Adrenal gland (tissue), 12 donors: Measurements from ENCODE around the gene CFAP57. TPM values are rescaled to one million over a fixed set of nuclear protein-coding genes. Genes with fewer than 3 reads are reported as not detected.

Experiments
- DNase-seq, 7 donors: peaks; one replicate each; pipeline ENCODE4 v3.0.0-alpha.2; 2019 to 2020
- H3K27ac ChIP-seq, 5 donors: fragments of 200-600 bp; sonication (generic) in 4 of 5; 1 replicate in 3 of 5; 2 replicates in 2 of 5; pipeline versions ENCODE4 v1.5.1 to v1.8.0; 2016 to 2020; ENCODE audit warnings: mild to moderate bottlenecking in 1 of 5
- H3K27me3 ChIP-seq: fragments of 200-600 bp; 2 replicates; pipeline ENCODE4 v1.8.0; 2021
- H3K36me3 ChIP-seq, 2 donors: fragments of 200-600 bp; replicated peaks in 1 of 2; 1 replicate in 1 of 2; 2 replicates in 1 of 2; pipeline versions ENCODE4 v1.5.1 to v1.8.0; 2018 to 2022
- H3K4me1 ChIP-seq, 2 donors: fragments of 200-600 bp; replicated peaks in 1 of 2; 1 replicate in 1 of 2; 2 replicates in 1 of 2; pipeline versions ENCODE4 v1.5.1 to v1.8.0; 2018 to 2021
- H3K4me3 ChIP-seq, 4 donors: fragments of 200-600 bp; sonication (generic) in 3 of 4; one replicate each; pipeline ENCODE4 v1.5.1; 2016 to 2018
- H3K9me3 ChIP-seq, 3 donors: fragments of 200-600 bp; sonication (generic) in 1 of 3; replicated peaks in 1 of 3; 1 replicate in 2 of 3; 2 replicates in 1 of 3; pipeline versions ENCODE4 v1.5.1 to v1.8.0; 2016 to 2021
- POLR2A ChIP-seq, 2 donors: fragments of 450-650 bp; IDR thresholded peaks; one replicate each; pipeline ENCODE4 v1.6.1; 2017; ENCODE audit warnings: antibody characterized with exemption in 2 of 2, mild to moderate bottlenecking in 2 of 2, moderate library complexity in 1 of 2
- WGBS, 4 donors: extraction: QIAGEN DNeasy Blood & Tissue Kit in 2 of 4; methylation state at CpG; one replicate each; pipeline versions ENCODE4 v1.1.5 to v1.1.7; 2013 to 2017; 5-methylcytosine and 5-hydroxymethylcytosine counted together
- intact Hi-C, 2 donors: fragments of 100-400 bp; cut with DNase I; formaldehyde crosslinking; loops; one replicate each; pipeline versions ENCODE4 v1.14.1 to v1.15.0; 2022 to 2023
- polyA plus RNA-seq, 3 donors: library from polyadenylated mRNA; stranded (reverse); fragments of 200-250 nt in 2 of 3; fragments of 350-450 nt in 1 of 3; fragmentation: Illumina TruSeq in 1 of 3; extraction: RNeasy Lipid Tissue Mini Kit (QIAGEN cat#74804) in 1 of 3; gene quantifications; one replicate each; pipeline ENCODE4 v1.2.3, GENCODE V29; 2013 to 2014
- total RNA-seq, 9 donors: library from RNA; depleted of rRNA in 4 of 9; stranded (reverse); fragments of >200 nt in 4 of 9; fragments of 120-200 nt in 1 of 9; fragmentation: NEBNext Ultra II Directional in 1 of 9; extraction: Animal tissue kit (Norgen Biotek cat#: 25700) in 1 of 9; gene quantifications; one replicate each; pipeline versions ENCODE4 v1.1.0 to v1.2.4, GENCODE V29; 2013 to 2023
- TF ChIP-seq, protein P1 (sequence below), 6 experiments: fragments of 450-650 bp in 4 of 6; fragments of 200-600 bp in 2 of 6; sonication (generic) in 1 of 6; IDR thresholded peaks; 1 replicate in 5 of 6; 2 replicates in 1 of 6; pipeline versions ENCODE4 v1.5.1 to v1.8.0; 2016 to 2021; ENCODE audit warnings: antibody characterized with exemption in 6 of 6, mild to moderate bottlenecking in 2 of 6, moderate library complexity in 1 of 6
- donor health status: healthy with polysubstance abuse.
- donor health status: Bipolar disorder and iron deficiency.
- donor health status: DM: yes; HTN: yes; CAD: no.
- donor health status: DM: no; HTN: no; CAD: no.
- donor health status: DM: no; HTN: no; CAD: no.
- donor health status: DM: yes; HTN: yes; CAD: no.

The CFAP57 gene
- total and polyA plus RNA-seq, 12 donors = 0.06 to 2.1 (median 0.33) TPM; not detected in 3

- Histone ChIP-seq H3K4me3 (no peak overlapping the region), H3K27me3 (no peaks in the 10 kb centered on the region), H3K4me1 (peaks cover 0 to 9% of the 10 kb centered on the region in 2 donors), H3K27ac (peak overlapping the region in 1 of 5 donors; percentile 68), H3K9me3 (no peaks in the 10 kb centered on the region), H3K36me3 (no peaks in the 10 kb centered on the region)
- 54 to 75% (median 63%) methylated on average over 8 of the region's 8 CpGs for WGBS, 4 donors
- intact Hi-C loops = no loop called here
- TF ChIP-seq POLR2A (IDR thresholded peaks at IDR 0.05) = no peak
- TF ChIP-seq, protein P1, sequence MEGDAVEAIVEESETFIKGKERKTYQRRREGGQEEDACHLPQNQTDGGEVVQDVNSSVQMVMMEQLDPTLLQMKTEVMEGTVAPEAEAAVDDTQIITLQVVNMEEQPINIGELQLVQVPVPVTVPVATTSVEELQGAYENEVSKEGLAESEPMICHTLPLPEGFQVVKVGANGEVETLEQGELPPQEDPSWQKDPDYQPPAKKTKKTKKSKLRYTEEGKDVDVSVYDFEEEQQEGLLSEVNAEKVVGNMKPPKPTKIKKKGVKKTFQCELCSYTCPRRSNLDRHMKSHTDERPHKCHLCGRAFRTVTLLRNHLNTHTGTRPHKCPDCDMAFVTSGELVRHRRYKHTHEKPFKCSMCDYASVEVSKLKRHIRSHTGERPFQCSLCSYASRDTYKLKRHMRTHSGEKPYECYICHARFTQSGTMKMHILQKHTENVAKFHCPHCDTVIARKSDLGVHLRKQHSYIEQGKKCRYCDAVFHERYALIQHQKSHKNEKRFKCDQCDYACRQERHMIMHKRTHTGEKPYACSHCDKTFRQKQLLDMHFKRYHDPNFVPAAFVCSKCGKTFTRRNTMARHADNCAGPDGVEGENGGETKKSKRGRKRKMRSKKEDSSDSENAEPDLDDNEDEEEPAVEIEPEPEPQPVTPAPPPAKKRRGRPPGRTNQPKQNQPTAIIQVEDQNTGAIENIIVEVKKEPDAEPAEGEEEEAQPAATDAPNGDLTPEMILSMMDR (IDR thresholded peaks at IDR 0.05) = no peak
- DNase-seq = no peak
Measured at GRCh38 chr1:43274804-43275180, 102.7 kb downstream of the CFAP57 start.

- no peak for TF ChIP-seq POLR2A (IDR thresholded peaks at IDR 0.05)
- TF ChIP-seq, protein P1 (IDR thresholded peaks at IDR 0.05) = no peak
- no peak for DNase-seq
- H3K4me3 ChIP-seq = no peak overlapping the region
- H3K4me1 ChIP-seq = peaks cover 0 to 9% of the 10 kb centered on the region in 2 donors
- no peaks in the 10 kb centered on the region for H3K27me3 ChIP-seq
- 86 to 92% (median 88%) methylated on average over 11 to 12 of the region's 12 CpGs for WGBS, 4 donors
- no peaks in the 10 kb centered on the region for H3K36me3 ChIP-seq
- no peaks in the 10 kb centered on the region for H3K9me3 ChIP-seq
- intact Hi-C loops = no loop called here
- no peak overlapping the region for H3K27ac ChIP-seq
Measured at GRCh38 chr1:43275826-43276620, 103.9 kb downstream of the CFAP57 start.

- no peaks in the 10 kb centered on the region for H3K27me3 ChIP-seq
- H3K4me1 ChIP-seq = peaks cover 0 to 9% of the 10 kb centered on the region in 2 donors
- 74 to 86% (median 81%) methylated on average over 7 of the region's 7 CpGs for WGBS, 4 donors
- H3K9me3 ChIP-seq = no peaks in the 10 kb centered on the region
- H3K4me3 ChIP-seq = no peak overlapping the region
- no peak overlapping the region for H3K27ac ChIP-seq
- intact Hi-C loops = no loop called here
- DNase-seq = no peak
- no peaks in the 10 kb centered on the region for H3K36me3 ChIP-seq
- TF ChIP-seq POLR2A (IDR thresholded peaks at IDR 0.05) = no peak
- TF ChIP-seq, protein P1 (IDR thresholded peaks at IDR 0.05) = no peak
Measured at GRCh38 chr1:43276673-43277072, 104.5 kb downstream of the CFAP57 start.

- DNase-seq = no peak
- H3K27me3 ChIP-seq = no peaks in the 10 kb centered on the region
- H3K9me3 ChIP-seq = no peaks in the 10 kb centered on the region
- no peak overlapping the region for H3K27ac ChIP-seq
- 90 to 93% (median 91%) methylated on average over 4 to 7 of the region's 7 CpGs for WGBS, 4 donors
- intact Hi-C loops = no loop called here
- H3K4me3 ChIP-seq = no peak overlapping the region
- no peaks in the 10 kb centered on the region for H3K36me3 ChIP-seq
- TF ChIP-seq, protein P1 (IDR thresholded peaks at IDR 0.05) = no peak
- no peak for TF ChIP-seq POLR2A (IDR thresholded peaks at IDR 0.05)
- H3K4me1 ChIP-seq = peaks cover 0 to 9% of the 10 kb centered on the region in 2 donors
Measured at GRCh38 chr1:43277116-43277876, 105.2 kb downstream of the CFAP57 start.
